Stimulated activated CD8-positive, alpha-beta memory T cell treated with anti-CD3 and anti-CD28 coated beads, Interleukin-7, amount 100 ng/mL, for 24 hours (primary cell): ENCODE measurements around the gene ACTN2.

Experiments
- DNase-seq: peaks from one replicate; pipeline ENCODE4 v3.0.0-alpha.2; 2020; ENCODE audit warnings: low read depth

Gene ACTN2

DNA sequence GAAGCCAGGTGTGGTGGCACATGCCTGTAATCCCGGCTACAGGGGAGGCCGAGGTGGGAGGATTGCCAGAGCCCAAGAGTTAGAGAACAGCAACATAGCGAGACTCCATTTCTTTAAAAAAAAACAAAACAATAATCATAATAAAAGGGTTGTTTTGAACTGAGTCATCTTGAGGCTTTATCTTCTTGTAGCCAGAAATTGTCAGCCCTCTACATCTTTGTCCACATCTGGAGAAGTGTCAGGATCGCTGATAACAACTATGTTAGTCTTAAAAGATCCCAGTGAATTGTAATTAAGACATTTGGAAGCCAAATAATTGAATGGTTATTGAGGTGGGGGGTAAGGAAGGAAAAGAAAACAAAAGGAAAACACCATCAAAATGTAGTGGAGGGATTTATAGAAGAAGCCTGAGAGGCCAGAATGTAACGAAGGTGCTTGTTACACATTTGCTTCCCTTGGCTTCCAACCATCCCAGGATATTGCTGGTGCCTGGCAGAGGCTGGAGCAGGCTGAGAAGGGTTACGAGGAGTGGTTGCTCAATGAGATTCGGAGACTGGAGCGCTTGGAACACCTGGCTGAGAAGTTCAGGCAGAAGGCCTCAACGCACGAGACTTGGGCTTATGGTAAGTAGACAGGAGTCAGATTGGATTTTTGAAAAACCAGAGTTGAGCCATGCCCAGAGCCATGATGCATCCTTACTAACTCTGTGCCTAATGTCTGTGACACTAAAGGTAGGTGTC, 56.3 kb downstream of the ACTN2 start:
- DNase-seq: no peak

GRCh38 chr1:236744533-236744932, 58.2 kb downstream of the ACTN2 start:
- DNase-seq: no peak

DNA sequence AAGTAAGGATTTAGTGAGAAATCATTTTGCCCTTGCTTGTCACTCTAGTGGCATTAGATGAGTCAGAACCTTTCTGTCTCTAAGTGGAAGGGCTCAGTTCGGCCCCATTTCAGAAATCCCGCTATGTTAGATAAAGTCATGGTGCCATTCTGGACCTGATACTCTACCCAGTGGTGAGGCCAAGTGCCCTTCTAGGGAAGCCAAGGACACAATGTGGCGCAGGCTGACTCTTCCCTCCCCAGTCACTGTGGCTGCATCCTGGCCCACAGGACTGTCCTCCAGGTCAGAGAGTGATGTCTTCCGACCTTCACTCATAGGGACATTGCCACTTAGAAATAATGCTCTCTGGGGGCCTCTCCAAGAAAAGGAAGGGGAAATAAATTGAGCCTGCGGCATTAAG, 60.5 kb downstream of the ACTN2 start:
- no peak for DNase-seq

DNA sequence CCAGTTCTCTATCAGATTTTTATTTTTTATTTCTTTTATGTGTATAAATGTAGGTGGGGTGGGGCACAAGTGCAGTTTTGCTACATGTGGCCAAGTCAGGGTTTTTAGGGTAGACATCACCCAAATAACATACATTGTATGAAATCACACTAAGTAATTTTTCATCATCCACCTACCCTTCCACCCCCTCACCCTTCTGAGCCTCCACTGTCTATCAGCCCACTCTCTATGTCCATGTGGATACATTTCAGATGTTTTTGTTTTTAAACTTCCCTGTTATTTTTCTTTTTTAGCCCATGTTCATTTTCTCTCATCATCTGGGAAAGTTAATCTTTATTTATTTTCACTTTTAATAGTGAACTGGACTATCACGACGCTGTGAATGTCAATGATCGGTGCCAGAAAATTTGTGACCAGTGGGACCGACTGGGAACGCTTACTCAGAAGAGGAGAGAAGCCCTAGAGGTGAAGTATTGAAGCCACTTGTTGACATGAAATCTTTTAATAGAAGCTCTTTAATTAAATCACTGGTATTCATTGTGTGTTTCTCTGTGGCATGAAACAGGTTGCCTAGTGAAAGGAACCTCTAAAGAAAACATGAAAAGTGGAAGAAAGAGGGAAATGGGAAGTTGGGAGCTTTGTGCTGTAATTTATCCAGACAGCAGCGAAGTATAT, 61.1 kb downstream of the ACTN2 start:
- DNase-seq: no peak

DNA sequence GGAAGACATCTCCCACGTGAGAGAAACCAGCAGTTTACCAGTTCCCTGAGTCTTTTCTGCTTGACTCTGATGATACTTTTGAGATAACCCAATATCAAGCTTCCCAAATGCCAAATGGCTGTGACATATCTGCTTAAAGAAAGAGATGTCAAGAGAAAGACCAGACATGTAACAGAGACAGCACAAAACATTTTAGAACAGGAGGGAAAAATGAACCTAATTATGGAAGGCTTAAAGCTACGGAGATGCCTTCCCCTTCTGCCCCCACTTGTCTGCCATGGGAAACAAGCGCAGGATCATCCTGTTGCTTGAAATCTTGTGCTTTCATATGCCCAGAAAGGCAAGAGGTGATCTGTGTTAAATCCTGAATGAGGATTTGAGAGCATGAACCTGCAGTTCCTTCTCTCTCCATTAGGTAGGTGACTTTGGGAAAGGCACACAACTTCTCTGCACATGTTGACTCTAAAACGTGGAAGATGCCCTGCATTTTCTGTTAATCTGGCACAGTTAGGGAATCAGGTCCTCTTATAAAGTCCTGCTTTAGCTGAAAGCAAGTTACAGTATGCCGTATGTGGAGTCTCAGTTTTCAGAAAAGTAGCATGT, 62.1 kb downstream of the ACTN2 start:
- DNase-seq: no peak

DNA sequence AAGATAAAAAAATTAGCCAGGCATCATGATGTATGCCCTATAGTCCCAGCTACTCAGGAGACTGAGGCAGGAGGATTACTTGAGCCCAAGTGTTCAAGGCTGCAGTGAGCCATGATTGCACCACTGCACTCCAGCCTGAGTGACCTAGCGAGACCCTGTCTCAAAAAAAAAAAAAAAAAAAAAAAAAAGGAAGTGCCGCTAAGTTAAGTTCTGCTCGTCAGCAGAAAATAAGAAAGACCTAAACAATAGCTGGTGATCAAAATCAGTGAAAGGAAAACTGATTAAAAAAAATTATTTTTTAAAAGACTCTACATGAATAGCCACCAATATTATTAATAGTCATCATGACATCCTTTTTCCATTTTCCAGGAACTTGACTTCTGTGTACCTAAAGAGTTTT, 64.6 kb downstream of the ACTN2 start:
- DNase-seq: no peak

GRCh38 chr1:236751385-236751784, 65.1 kb downstream of the ACTN2 start:
- DNase-seq: no peak

DNA sequence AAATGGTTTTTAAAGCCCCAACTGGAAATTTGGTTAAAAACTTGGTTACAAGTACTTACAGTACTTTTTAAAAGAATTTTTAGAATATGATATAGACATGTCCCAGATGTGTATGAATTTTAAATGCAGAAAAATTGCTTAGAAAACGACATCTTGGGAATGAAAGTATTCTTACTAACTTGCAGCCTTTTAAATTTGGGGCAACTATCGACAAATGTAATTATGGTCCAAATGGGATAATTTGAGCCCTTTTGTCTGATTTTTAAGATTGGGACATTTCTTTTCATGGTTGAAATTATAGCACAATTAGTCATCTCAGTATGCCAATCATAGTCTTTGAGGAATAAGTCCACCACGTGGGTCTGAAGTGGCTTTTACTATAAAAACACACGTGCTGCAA, 65.6 kb downstream of the ACTN2 start:
- no peak for DNase-seq

- DNase-seq: no peak
Observed at GRCh38 chr1:236753516-236753915, 67.2 kb downstream of the ACTN2 start.

DNA sequence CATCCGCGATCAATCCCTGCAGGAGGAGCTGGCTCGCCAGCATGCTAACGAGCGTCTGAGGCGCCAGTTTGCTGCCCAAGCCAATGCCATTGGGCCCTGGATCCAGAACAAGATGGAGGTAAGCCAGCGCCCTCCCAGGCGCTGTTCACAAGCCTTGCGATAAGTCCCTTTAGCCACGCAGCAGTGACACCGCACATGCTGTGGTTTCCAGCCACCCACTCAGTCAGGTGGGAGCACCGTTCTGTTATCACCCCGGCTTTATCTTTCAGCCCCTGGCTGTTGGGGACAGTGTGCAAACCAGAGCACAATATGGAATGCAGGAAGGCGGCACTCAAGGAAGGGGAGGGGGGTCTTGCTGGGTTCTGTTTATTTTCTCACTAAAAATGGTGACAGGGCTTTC, 67.7 kb downstream of the ACTN2 start:
- DNase-seq: no peak

- no peak for DNase-seq
Observed at GRCh38 chr1:236754525-236755210, 68.4 kb downstream of the ACTN2 start.

GRCh38 chr1:236757640-236758039, 71.3 kb downstream of the ACTN2 start:
- no peak for DNase-seq

GRCh38 chr1:236759252-236759859, 73.1 kb downstream of the ACTN2 start:
- DNase-seq: no peak

GRCh38 chr1:236760480-236760879, 74.2 kb downstream of the ACTN2 start:
- no peak for DNase-seq

- DNase-seq: no peak
Observed at GRCh38 chr1:236760986-236761385, 74.7 kb downstream of the ACTN2 start.

- no peak for DNase-seq
Observed at GRCh38 chr1:236761397-236762132, 75.3 kb downstream of the ACTN2 start.

DNA sequence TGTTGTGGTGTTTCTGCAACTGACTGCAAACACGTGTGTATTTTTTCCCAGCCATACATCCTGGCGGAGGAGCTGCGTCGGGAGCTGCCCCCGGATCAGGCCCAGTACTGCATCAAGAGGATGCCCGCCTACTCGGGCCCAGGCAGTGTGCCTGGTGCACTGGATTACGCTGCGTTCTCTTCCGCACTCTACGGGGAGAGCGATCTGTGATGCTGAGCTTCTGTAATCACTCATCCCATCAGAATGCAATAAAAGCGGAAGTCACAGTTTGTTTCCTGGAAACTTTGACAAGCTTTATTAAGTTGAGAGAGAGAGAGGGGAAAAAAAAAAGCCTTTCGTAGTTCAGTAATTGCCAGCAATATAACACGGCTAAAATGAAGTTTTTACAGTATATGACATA, 76.1 kb downstream of the ACTN2 start:
- no peak for DNase-seq

DNA sequence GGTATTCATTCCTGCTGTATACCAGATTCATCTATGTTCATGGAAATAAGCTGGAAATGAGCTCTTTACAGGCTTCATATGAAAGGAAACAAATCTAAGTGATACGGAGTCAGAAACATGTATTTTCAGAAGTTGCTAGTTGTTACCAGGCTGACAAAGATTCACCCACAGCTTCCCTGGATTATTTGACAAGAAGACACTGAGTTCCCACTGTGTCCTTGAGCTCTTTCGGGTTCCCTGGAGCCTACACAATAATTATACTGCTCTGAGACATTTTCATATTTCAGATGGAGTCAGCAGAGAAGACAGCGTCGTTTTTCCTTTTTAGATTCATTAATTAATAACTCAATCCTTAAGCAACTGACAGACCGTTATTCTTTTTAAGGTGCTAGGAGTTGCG, 79.5 kb downstream of the ACTN2 start:
- no peak for DNase-seq

DNA sequence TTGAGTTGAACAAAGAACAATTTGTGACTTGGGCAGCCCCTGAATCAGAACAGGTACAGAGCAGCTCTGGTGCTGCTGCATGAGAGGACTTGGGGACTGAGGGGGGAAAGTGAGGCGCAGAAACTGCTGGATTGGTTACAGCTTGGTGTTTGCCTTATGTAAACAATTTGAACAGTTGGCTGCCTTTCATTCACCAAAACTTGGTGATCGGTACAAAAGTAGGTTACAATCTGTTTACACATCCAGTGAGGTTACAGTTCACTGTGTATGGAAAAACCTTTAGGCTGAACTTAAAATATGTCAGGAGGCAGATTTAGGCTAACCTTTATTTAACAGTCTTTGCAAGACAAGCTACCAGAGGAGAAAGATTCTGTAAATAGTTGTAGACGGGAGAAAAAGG, 80.2 kb downstream of the ACTN2 start:
- no peak for DNase-seq

DNA sequence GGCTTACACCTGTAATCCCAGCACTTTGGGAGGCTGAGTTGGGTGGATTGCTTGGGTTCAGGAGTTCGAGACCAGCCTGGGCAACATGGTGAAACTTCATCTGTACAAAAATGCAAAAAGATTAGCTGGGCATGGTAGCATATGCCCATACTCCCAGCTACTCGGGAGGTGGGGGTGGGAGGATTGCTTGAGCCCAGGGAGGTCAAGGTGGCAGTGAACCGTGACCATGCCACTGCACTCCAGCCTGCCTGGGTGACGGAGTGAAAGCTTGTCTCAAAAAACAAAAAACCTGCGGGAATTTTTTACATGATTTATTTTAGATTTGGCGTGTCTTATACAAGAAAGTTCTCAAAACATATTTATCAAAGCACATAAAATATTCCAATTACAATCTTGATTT, 81.0 kb downstream of the ACTN2 start:
- DNase-seq: no peak

DNA sequence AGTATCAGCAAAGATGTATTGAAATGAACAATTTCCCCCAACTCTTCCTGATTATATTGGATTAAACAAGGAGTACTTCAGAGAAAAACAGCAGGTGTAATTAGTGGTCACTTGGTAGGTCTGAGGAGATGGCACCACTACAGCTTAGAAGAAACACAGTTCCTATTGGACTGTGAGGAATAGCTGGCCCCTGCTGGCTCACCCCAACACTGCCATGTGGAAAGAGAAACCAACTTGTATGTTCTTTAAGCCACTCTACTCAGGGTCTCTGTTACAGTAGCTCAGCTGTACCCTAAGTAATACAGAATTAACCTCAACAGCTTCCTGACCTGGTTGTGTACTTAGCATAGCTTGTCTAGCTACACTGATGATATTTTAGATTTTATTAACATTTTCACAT, 82.3 kb downstream of the ACTN2 start:
- no peak for DNase-seq

DNA sequence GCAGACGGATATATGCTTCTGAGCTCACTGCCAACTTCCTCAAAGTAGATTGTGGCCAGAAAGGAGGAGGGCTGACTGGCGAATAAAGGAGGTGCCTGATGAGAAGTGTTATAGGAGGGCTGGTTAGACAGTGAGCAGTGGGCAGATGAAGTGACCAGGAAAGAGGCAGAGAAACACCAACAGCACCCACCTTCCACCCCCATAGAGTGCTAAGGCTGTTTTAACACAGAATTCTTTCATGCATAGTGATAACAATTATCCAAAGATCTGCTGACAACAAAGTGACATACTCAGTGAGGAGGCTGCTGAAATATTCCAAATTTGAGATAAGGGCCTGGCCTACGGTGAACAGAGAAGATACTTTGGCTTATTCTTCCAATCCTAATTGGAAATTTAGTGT, 87.6 kb downstream of the ACTN2 start:
- no peak for DNase-seq
